HepG2 (cell line): ENCODE data around the gene SLC35A1. TPM values are rescaled to one million over a fixed set of nuclear protein-coding genes. Genes with fewer than 3 reads are reported as not detected.

Experiments
- CHD2 ChIP-seq: IDR thresholded peaks from 2 replicates; pipeline ENCODE4 v1.6.1; 2011; ENCODE audit warnings: low read depth, low read length, improper control_type of control experiment
- GLI4 ChIP-seq: sonication (generic); formaldehyde crosslinking; IDR thresholded peaks from 2 replicates; pipeline ENCODE4 v1.5.1; 2020; ENCODE audit warnings: missing genetic modification reagents, mild to moderate bottlenecking, moderate library complexity, borderline replicate concordance
- GTF3A ChIP-seq: sonication (generic); formaldehyde crosslinking; conservative IDR thresholded peaks from 2 replicates; pipeline ENCODE4 v1.4.0; 2020; ENCODE audit warnings: mild to moderate bottlenecking, missing genetic modification reagents
- HDAC1 ChIP-seq: sonication (generic); formaldehyde crosslinking; IDR thresholded peaks from 2 replicates; pipeline ENCODE4 v1.5.1; 2020; ENCODE audit warnings: mild to moderate bottlenecking, missing genetic modification reagents
- HOXA9 ChIP-seq: sonication (generic); formaldehyde crosslinking; IDR thresholded peaks from 2 replicates; pipeline ENCODE4 v1.8.1; 2022; ENCODE audit warnings: missing genetic modification reagents, mild to moderate bottlenecking, moderate library complexity, borderline replicate concordance
- LCORL ChIP-seq, 2 experiments: fragments of 450-650 bp in 1 of 2; sonication (generic) in 1 of 2; formaldehyde crosslinking in 1 of 2; IDR thresholded peaks; 2 replicates each; pipeline versions ENCODE4 v1.5.0 to v1.6.1; 2017 to 2020; ENCODE audit warnings: antibody characterized with exemption in 1 of 2, missing genetic modification reagents in 1 of 2
- MED8 ChIP-seq: sonication (generic); formaldehyde crosslinking; IDR thresholded peaks from 2 replicates; pipeline ENCODE4 v1.8.1; 2023; ENCODE audit warnings: mild to moderate bottlenecking, missing genetic modification reagents; ENCODE audit not compliant: insufficient replicate concordance
- NFE2L1 ChIP-seq: sonication (generic); formaldehyde crosslinking; IDR thresholded peaks from 2 replicates; pipeline ENCODE4 v1.4.0; 2020; ENCODE audit warnings: missing genetic modification reagents, mild to moderate bottlenecking, borderline replicate concordance
- NRL ChIP-seq: sonication (generic); formaldehyde crosslinking; IDR thresholded peaks from 2 replicates; pipeline ENCODE4 v1.5.0; 2020; ENCODE audit warnings: missing genetic modification reagents, mild to moderate bottlenecking, moderate library complexity, borderline replicate concordance
- TP53 ChIP-seq: sonication (generic); formaldehyde crosslinking; conservative IDR thresholded peaks from 2 replicates; pipeline ENCODE4 v1.4.0; 2020; ENCODE audit warnings: missing genetic modification reagents
- TRIM22 ChIP-seq: fragments of 450-650 bp; IDR thresholded peaks from 2 replicates; pipeline ENCODE4 v1.6.1; 2017
- WIZ ChIP-seq: sonication (generic); formaldehyde crosslinking; IDR thresholded peaks from 2 replicates; pipeline ENCODE4 v1.5.1; 2020; ENCODE audit warnings: mild to moderate bottlenecking, missing genetic modification reagents
- ZC3H4 ChIP-seq: sonication (generic); formaldehyde crosslinking; IDR thresholded peaks from 2 replicates; pipeline ENCODE4 v1.4.0; 2020; ENCODE audit warnings: missing genetic modification reagents, borderline replicate concordance
- ZFP91 ChIP-seq: sonication (generic); formaldehyde crosslinking; IDR thresholded peaks from 2 replicates; pipeline ENCODE4 v1.9.0; 2022; ENCODE audit warnings: missing genetic modification reagents, mild to moderate bottlenecking, borderline replicate concordance
- ZMAT3 ChIP-seq: sonication (generic); formaldehyde crosslinking; conservative IDR thresholded peaks from 2 replicates; pipeline ENCODE4 v1.7.0; 2021; ENCODE audit warnings: missing genetic modification reagents
- ZNF180 ChIP-seq: sonication (generic); formaldehyde crosslinking; IDR thresholded peaks from 2 replicates; pipeline ENCODE4 v1.4.0; 2020; ENCODE audit warnings: low read depth, missing genetic modification reagents, borderline replicate concordance
- ZNF207 ChIP-seq: fragments of 450-650 bp; IDR thresholded peaks from 2 replicates; pipeline ENCODE4 v1.6.1; 2016; ENCODE audit warnings: antibody characterized with exemption, borderline replicate concordance
- ZNF24 ChIP-seq: fragments of 450-650 bp; IDR thresholded peaks from 2 replicates; pipeline ENCODE4 v1.6.1; 2017; ENCODE audit warnings: antibody characterized with exemption, mild to moderate bottlenecking
- ZNF282 ChIP-seq: fragments of 450-650 bp; IDR thresholded peaks from 2 replicates; pipeline ENCODE4 v1.6.1; 2018; ENCODE audit not compliant: partially characterized antibody
- ZNF335 ChIP-seq: sonication (generic); formaldehyde crosslinking; IDR thresholded peaks from 2 replicates; pipeline ENCODE4 v1.4.0; 2020; ENCODE audit warnings: missing genetic modification reagents
- ZNF383 ChIP-seq: sonication (generic); formaldehyde crosslinking; IDR thresholded peaks from 2 replicates; pipeline ENCODE4 v1.4.0; 2020; ENCODE audit warnings: missing genetic modification reagents, mild to moderate bottlenecking, borderline replicate concordance
- ZNF704 ChIP-seq: sonication (generic); formaldehyde crosslinking; IDR thresholded peaks from 2 replicates; pipeline ENCODE4 v1.8.1; 2023; ENCODE audit warnings: mild to moderate bottlenecking, inconsistent platforms, moderate library complexity, missing genetic modification reagents, borderline replicate concordance
- ZNF740 ChIP-seq: sonication (generic); formaldehyde crosslinking; IDR thresholded peaks from 2 replicates; pipeline ENCODE4 v1.4.0; 2020; ENCODE audit warnings: missing genetic modification reagents
- ZNF782 ChIP-seq: sonication (generic); formaldehyde crosslinking; IDR thresholded peaks from 2 replicates; pipeline ENCODE4 v1.4.0; 2020; ENCODE audit warnings: missing genetic modification reagents, mild to moderate bottlenecking, borderline replicate concordance
- ZNF878 ChIP-seq: sonication (generic); formaldehyde crosslinking; IDR thresholded peaks from 2 replicates; pipeline ENCODE4 v1.8.1; 2023; ENCODE audit warnings: mild to moderate bottlenecking, missing genetic modification reagents, moderate library complexity
- polyA plus RNA-seq, 8 experiments: library from polyadenylated mRNA; depleted of rRNA in 3 of 8; stranded (reverse) in 7 of 8; unstranded in 1 of 8; fragments of >200 nt; fragmentation: Illumina TruSeq in 4 of 8; extraction: Trizol in 4 of 8; gene quantifications; 2 replicates each; pipeline versions ENCODE4 v1.2.1 to v1.2.3, GENCODE V29; 2011 to 2016; ENCODE audit warnings: low read depth in 4 of 8, missing spikeins in 1 of 8, mixed read lengths in 1 of 8; ENCODE audit not compliant: insufficient read depth in 1 of 8
- total RNA-seq, 5 experiments: library from RNA; depleted of rRNA; stranded (reverse); fragments of >200 nt; fragmentation: Illumina TruSeq; extraction: Trizol; gene quantifications; 2 replicates each; pipeline ENCODE4 v1.2.3, GENCODE V29; 2016; ENCODE audit warnings: low read depth in 1 of 5

The SLC35A1 gene
- total and polyA plus RNA-seq, 2 of the 13 experiments (the other 11 are each of a cell fraction or from before 2014, with no cell fraction given) = 24.8 to 25.1 TPM

- TF ChIP-seq WIZ (CRISPR knock-in tag) = no peak
- no peak for TF ChIP-seq GTF3A (CRISPR knock-in tag)
- peak; percentile 24; the same call in 1 of the 2 replicates for TF ChIP-seq ZMAT3 (CRISPR knock-in tag)
- no peak for TF ChIP-seq ZNF180 (CRISPR knock-in tag)
- TF ChIP-seq ZC3H4 = no peak
- TF ChIP-seq ZNF383 (CRISPR knock-in tag) = no peak
- no peak for TF ChIP-seq NFE2L1
- no peak for TF ChIP-seq TRIM22
- TF ChIP-seq TP53 (CRISPR knock-in tag) = peak; percentile 84; the same call in 1 of the 2 replicates
- 0 out of 2 replicates have a peak, but pooled peaks have one; percentile 31 for TF ChIP-seq ZNF335 (CRISPR knock-in tag)
- peak; percentile 81 for TF ChIP-seq ZNF782 (CRISPR knock-in tag)
- no peak for TF ChIP-seq ZNF740 (CRISPR knock-in tag)
- no peak for TF ChIP-seq CHD2
- TF ChIP-seq NRL (CRISPR knock-in tag) = peak; percentile 86
- peak; percentile 69 for TF ChIP-seq MED8
- no peak for TF ChIP-seq ZNF878 (CRISPR knock-in tag)
- no peak for TF ChIP-seq ZNF207
- TF ChIP-seq ZFP91 = peak; percentile 84; the same call in 1 of the 2 replicates
- TF ChIP-seq GLI4 (CRISPR knock-in tag) = no peak; the same call in 1 of the 2 replicates
- TF ChIP-seq LCORL (IDR thresholded peaks at IDR 0.05) = no peak
- TF ChIP-seq LCORL (CRISPR knock-in tag; IDR thresholded peaks at IDR 0.05) = no peak; the same call in 1 of the 2 replicates
- TF ChIP-seq ZNF704 (CRISPR knock-in tag) = peak; percentile 51; the same call in 1 of the 2 replicates
- TF ChIP-seq HOXA9 (CRISPR knock-in tag) = no peak
- TF ChIP-seq HDAC1 (CRISPR knock-in tag) = peak; percentile 63; the same call in 1 of the 2 replicates
- TF ChIP-seq ZNF282 = no peak
- no peak for TF ChIP-seq ZNF24
Measured at GRCh38 chr6:87472525-87473418, at the start of gene SLC35A1 (continued).
